Islet of Langerhans (tissue), 1 donor: ENCODE measurements around the gene MYLK4.

Experiments
- FAIRE-seq: peaks from one replicate; lab custom pipeline; 2011; peaks lifted over from hg19 to GRCh38; lab: Jason Lieb, UNC

Gene MYLK4

DNA sequence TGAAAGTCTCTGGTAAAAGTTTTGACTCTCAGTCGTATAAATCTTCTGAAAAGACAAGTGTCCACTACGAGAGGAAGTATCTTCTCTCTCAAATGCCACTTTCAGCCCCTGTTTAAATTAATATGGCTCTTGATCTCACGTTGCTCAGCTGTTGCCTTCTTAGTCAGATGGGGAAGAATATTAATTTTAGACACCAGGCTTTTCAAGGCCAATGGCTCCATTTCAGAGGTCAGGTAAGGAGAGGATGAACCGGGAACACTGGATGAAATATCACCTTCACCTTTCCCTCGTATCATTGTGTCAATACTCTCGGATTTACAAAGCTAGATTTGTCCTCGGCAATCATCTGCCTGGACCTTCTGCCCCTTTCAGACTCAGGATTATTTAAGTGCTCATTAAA, at the start of gene MYLK4:
Gene MYLK4, minus strand, starts transcription at position 91 of the 400 bp plus-strand sequence. CDS start 1,628 bp downstream, outside the sequence.
- no peak for FAIRE-seq

DNA sequence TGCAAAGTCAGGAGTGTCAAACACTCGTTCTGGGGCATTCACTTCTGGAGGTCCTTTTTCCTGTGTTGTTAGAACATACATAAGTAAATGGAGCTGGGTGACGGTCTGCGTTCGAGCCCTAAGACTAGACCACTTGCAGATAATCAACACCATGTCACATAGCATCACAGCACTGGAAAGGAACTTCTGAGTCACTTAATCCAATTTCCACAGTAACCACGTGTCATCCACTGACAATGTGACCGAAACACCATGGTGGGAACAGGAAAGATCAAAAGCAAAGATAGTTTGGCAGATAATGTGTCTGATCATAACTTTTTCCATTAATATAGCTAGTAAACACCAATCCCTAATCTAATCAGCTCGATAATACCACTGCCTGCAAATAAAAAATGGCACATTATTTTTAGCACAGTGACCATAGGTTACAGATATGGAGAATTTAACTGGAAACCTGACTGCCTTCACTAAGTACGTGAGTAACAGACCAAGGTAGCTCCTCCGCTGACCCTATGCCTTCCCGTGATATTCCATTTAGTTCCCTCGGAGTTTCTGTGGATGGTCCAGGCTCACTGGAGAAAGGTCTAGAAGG, 49.3 kb upstream of the MYLK4 start:
- no peak for FAIRE-seq

DNA sequence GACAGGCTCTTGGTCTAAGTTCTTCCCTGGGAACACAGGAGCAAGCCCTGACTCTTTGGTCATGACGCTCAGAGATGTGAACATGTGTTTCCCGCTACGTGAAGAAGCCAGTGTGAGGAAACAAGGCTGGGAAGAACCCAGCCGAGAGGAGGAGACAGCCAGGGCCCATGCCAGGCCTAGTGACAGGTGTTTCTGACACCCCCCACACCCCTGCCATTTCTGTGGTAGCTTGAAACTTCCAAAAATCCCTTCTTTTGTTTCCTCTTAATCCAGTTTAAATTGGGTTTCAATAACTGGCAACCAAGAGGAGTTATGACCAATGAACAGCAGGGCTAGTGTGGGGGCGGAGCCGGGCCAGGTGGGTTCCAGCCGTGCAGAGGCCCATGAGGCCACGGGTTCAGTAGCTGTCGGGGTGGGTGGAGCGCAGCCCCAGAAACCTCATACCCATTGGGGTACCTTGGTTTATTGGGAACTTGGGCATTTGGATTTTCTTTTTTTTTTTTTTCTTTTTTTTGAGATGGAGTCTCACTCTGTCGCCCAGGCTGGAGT, 47.9 kb upstream of the MYLK4 start:
- FAIRE-seq: no peak

DNA sequence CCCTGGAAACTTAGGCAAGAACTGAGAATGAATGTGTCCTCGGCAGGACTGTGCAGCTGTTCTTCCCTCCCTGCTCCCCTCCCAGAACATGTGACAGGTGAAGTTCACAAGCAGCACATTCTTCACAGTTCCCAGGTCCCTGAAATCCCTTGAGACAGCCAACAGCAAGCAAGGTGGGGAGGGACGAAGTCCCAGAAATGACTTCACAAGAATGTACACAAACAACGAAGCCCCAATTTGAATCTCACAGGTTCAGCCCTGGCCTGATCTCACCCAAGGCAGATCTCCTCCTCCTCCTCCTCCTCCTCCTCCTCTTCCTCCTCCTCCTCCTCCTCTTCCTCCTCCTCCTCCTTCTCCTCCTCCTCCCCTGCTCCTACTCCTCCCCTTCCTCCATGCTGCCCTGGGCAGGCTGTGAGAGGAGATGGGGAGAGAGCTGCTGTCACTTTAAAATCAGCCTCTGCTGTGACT, 46.9 kb upstream of the MYLK4 start:
- no peak for FAIRE-seq

DNA sequence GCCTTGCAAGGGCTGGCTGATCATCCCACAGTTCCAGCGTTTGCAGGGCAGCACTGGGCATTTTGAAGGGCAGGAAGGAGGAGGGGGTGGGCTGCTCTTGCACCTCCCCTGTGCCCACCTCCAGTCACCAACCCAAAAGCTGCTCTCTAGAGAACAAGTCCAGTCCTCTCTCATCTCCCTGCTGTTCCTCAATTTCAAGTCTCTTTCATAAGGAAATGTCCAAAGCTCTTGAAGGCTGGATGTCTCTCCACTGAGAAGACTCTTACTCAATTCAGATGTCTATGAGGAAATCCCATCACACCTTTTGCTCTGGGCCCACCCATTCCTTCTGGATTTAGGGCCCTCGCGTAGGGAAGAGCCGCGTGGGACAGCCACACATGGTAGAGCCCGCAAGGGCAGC, 46.1 kb upstream of the MYLK4 start:
- no peak for FAIRE-seq

DNA sequence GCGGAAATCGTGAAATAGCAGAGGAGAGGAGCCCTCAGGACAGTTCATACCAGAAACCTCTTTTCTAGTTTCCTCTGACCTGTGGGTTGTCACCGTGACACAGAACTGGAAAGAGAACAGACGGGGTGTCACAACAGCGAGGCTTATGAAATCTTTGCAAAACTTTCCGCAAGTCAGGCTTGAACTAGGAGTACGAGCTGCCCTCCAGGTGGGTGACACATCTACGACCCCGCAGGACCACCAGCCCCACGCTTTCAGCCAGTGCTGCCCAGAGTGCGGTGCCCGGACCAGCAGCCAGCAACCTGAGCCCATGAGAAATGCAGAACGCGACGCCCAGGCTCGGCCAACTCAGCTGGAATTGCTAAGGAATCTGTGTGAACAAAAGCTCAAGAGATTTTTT, 45.2 kb upstream of the MYLK4 start:
- FAIRE-seq: no peak

DNA sequence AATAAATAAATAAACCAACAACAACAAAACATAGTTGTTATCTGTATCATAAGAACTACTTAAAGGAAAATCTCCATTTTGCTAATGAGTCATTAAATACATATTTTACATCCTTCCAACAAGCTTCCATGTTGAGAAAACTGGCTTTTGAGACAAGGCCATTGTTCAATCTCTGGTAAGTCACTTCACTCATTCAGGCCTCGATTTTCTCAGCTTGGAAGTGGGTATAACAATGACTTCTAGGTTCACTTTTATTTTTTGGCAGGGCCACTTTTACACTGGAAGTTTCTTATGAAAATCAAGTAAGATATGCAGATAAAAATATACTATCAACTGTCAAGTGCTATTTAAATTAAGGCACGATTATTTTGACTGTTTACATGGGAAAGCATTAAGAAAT, 44.4 kb upstream of the MYLK4 start:
- no peak for FAIRE-seq

DNA sequence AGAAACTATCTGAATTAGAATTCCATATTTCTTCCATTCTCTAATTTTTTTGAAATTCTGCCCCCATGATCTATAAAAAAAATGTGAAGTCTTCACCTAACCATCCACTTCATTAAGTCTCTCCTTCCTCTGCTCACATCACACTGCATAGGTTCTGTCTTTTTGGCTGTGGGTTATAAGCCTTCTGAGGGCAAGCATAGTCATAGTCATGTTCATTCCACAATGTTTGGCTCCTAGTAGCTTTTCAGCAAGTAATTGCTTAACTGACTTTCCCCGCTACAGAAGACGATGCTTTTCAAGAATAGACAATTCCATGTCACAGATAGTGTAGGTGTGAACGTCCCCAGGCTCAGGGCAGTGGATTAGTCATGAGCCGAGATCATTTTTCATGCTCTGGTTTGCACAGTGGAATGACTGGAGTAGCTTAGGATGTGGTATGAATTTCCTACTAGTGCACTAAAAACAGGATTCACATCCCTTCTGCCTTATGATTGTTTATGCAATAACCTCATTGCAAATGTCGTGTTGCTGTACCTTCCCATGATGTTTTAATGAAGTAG, 43.5 kb upstream of the MYLK4 start:
- no peak for FAIRE-seq

DNA sequence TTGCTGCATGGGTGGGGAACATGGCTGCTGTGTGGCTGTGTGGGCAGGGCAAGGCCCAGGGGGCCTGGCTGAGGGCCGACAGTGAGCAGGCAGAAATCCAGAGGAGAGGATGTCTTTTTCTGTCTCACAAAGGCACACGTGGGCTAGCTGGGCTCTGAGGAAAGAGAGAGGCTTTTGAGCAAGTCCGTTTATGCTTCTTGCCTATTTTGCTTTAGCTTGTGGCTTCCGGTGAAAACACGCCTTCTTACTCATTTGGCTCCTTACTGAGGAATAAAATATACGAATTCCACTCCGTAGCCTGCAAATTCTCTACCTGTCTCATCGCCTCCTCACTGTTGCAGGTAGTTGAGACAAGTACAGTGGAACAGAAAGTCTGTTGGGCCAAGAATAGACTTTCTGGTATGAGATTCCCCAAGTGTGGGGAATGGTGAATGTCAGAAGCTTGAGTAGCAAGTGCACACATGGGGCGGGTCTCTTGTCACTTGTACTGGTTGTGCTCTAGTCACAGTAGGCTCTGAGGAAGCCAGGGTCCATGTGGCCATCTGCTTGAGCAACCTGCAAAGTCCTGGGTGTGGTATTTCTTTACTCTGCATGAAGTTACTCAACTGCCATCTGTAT, 42.9 kb upstream of the MYLK4 start:
- no peak for FAIRE-seq

DNA sequence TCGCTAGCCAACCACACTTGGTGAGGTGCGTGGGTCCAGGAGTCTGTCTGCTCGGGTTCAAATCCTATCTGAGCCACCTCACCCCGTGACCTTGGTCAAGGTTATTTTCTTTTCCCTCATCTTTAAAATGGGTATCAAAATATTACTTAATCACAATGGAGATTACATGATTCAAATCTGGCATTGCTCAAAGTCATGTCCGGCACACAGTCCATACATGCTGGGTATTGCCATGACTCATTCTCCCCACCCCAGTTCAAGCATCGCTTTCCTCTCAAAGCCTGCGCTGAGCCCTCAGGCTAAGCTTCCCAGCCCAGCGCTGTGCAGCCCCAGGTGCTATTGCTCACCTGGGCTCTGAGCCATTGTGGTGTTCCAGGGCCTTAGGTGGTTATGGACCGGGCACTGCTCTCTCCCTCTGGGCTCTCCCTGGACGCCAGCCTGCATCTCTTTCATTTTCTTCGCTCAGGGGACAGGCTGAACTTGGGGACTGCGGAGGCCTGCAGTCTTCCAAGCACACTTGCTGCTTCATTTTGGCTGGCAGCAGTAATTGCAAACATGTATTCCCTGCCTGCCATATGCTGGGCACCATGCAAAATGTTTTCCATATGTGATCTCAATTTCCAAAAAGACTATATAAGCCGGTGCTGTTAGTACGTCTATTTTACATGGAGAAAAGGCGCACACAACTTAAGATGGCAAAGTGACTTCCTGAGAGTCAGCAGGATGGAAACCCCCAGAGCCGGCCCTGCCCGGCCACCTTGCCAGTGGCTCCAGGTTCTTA, 41.8 kb upstream of the MYLK4 start:
- FAIRE-seq: no peak

DNA sequence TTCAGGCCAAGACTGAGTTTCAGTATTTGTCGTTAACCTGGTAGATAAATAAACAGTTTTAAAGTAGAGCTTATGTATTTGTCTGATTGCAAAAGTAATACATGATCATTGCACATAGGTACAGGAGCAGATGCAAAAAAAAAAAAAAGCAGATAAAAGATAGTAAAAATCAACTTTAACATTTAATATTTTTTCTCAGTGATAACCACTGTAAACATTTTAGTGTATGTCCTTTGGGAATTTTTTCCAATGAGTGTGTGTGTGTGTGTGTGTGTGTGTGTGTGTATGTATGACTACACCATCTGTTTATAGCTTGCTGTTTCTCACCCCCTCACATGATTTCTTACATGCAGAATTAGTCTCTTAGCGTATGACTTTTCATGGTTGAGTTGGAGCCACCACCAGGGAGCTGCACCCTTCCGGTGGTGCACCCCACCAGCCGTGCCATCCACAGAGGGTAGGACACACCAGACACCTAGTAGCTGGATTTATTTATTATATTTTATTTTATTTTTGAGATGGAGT, 40.8 kb upstream of the MYLK4 start:
- peak; percentile 76 for FAIRE-seq

DNA sequence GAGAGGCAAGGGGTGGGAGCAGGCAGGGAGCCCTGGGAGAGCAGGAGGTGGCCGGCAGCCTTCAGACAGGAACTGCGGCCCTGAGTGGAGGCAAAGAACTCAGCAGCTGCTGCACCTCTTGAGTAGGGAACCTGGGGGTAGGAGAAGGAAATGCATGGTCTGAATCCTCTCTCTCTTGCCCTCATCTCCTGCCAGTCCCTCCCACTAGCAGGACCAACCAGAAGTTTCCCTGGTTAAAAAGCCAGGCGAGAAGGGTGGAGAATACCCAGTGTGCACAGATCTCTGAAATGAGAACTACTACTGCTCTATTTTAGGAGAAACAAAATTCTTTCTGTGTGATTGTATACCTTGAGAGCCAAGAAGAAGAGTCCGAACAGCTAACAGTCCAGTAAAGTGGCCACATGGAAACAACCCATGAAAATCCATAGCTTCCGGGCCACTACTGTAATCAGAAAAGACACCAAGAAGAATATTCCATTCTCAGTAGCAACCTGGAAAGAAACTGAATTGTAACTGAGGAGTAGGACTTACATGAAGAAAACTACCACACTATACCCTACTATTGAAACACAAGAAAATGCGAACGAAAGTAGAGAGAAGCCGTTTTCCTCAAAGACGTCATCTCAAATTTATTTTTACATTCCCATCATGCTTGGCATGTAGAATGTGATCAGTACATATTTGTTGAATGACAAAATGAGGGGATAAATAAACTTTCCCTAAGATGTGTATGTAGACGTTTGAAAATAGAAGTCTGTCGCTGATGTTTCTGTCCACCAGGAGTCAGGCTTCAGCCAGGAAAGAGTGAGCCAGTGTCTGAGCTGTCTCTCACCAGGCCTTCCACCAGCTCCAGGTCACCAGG, 40.1 kb upstream of the MYLK4 start:
- FAIRE-seq: no peak

DNA sequence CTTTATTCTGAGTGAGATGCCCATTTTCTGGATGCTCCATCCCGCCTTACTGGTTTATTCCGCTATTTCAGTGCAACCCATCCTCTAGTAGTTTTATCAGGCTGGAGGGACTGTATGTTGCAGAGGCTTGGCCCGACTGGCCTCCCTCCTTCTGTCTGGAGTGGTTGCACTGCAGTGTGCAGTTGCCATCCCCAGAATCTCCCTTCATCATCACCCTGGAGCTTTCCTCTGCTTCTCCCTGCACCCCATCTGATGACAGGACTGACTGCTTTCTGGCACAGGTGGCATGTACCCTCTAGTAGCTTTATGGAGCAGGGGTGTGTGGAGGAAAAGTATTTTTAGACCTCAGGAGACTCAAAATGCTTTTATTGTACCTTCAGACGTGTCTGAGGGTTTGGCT, 35.5 kb upstream of the MYLK4 start:
- FAIRE-seq: no peak

DNA sequence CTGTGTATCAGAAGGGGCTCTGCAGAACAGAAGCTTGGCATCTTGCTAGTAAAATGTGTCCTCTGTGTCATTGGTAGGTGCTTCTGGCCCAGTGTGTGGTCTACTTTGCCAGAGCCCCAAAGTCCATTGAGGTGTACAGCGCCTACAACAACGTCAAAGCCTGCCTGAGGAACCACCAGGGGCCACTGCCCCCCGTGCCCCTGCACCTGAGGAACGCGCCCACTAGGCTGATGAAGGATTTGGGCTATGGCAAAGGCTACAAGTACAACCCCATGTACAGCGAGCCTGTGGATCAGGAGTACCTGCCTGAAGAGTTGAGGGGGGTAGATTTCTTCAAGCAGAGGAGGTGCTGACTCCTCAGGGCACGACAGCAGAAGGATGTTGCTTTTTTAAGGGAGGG, 34.2 kb upstream of the MYLK4 start:
- no peak for FAIRE-seq

DNA sequence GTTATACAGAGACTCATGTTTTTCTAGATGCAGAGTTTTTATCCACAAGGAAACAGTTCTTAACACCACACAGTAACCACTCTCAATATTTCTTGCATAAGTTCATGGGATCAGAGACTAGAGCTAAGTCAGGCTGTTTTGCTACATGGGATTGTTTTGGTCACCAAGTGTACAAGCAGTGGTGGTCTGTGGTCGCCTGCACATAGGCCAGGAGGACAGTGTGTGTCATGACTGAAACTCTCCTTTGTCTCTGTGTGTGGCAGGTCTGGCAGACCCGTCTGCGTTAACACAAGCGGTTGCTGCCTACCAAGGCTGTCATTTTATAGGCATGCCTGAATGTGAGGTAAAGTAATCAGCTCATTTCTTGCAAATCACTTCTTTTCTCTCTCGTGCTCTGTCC, 33.3 kb upstream of the MYLK4 start:
- no peak for FAIRE-seq

DNA sequence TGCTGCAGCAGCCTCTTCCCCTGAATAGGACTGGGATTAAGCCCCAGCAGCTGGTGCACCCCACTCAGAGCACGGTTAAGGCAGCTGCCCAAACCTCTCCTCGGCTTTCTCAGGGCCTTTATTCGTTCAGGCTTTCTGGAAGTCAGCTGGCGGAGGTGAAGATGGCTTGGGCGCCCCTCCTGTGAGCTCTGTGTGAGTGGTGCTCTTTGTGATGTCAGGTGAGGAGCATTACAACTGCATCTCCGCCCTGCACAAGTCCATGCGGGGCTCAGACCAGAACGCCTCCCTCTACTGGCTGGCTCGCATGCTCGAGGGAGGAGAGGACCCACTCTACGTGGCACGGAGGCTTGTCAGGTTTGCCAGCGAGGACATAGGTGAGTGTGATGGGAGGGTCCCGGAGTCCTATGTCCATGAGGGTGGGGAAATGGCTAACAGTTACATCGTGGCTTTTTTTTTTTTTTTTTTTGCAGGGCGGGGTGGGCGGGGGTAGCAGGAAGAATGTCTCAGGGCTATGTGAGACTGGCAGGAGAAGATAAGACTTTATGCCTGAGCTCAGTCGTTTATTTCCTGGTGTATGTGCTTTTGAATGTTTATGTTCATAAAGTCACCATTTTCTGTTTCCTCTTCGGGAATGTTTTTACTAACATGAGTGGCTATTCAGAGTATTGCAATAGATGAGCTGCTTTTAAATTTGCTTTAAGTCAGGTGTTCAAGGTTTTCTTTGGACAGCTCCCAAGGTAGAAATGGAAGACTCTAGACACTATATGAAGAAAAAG, 32.7 kb upstream of the MYLK4 start:
- no peak for FAIRE-seq

DNA sequence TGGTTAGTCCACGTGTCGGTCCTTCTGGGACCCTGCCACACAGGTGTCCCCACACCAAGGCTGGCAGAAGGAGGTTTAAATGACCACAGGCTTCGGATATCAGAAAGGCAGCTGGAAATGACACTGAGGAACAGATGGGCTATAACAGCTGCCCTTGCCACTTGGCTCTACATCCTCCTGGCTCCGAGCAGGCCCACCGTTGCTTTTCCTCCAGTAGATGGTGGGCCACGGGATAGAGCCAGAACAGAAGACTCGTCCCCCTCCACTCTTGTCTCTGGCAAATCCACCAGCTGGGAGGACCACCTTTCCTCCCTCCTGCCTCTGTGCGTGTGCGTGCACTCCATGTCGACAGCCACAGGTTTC, 32.1 kb upstream of the MYLK4 start:
- FAIRE-seq: no peak

DNA sequence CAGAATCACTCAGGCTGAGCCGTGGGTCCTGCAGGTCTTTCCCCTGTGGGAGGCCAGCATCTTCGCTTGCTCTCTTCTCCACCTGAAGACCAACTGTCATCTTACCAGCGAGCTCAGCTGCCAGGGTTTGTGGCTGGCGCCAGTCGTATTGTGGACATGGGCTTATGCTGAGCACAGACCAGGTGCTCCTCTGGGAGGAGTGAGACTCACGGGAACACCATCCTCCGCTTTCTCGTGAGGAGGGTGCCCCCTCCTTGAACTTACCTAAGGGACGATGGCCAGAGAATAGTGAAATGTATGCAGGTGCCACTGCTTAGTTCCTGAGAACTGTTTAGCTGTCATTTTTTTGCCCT, 31.6 kb upstream of the MYLK4 start:
- no peak for FAIRE-seq

DNA sequence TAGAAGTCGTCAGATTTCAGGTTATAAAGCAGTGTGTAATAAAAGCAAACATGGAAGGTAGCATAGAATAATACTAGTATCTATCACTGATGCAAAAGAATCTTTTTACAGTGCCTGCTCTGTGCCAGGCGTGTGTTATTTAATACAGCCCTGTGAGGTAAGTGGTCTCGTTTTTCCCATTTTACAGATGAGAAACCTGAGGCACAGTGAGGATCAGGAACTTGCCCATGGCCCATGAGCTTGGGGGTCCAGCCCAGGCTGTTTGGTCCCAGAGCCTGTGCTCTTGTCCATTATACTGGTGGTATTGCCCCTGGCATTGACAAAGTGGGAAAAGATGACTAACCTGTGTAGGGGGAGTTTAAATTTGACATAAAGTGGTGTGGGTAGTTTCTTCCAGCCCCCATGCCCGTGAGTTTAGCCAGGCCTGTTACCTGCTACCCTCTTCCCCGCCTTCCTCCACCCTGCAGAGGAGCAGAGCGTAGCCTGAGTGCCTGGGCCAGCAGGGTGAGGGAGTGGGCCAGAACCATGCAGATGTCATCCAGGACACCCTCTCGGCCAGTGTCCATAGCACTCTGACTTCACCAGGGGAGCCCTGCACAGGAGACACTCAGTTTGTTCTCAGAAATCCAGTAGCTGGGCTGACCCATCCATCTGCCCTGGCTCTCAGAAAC, 31.1 kb upstream of the MYLK4 start:
- FAIRE-seq: no peak

DNA sequence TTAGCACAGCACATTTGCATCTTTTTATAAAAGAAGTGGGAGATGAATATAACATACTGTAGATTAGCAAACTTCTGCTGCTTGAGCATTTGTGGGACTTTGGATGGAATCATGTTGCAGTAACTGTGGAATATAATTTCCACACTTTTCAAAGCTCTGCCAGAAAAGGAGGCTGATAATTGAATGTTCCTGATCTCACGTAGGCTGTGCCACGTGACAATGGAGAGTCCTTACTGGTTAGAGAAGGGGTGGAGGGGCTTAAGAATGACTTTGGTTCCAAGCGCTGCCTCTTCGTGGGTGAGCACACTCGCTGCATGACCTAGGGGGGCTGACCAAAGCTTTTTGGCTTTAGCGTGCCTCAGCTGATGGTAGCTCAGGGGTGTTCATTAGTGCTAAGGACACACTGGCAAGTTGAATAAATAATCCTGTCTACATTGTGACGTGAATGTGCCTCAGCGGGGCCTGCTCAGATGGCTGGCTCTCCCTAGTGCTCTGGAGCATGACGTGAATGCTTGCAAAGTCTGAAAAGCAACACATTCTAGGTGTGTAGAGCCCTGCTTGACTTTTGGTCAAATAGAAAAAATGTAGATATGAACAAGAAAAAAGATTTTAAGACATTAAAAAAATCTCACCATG, 29.5 kb upstream of the MYLK4 start:
- FAIRE-seq: no peak
